K562 (cell line): ENCODE data around the gene ANKRD2. TPM values are rescaled to one million over a fixed set of nuclear protein-coding genes. Genes with fewer than 3 reads are reported as not detected.

Experiments used
- AFF4 ChIP-seq: sonication (generic); formaldehyde crosslinking; IDR thresholded peaks from 2 replicates; pipeline ENCODE4 v1.8.0; 2023; ENCODE audit warnings: mild to moderate bottlenecking, missing genetic modification reagents
- CSDE1 ChIP-seq, 2 experiments: fragments of 450-650 bp; IDR thresholded peaks; 2 replicates each; pipeline ENCODE4 v1.6.1; 2016; ENCODE audit warnings: mild to moderate bottlenecking in 1 of 2
- CTBP1 ChIP-seq: fragments of 450-650 bp; IDR thresholded peaks from 2 replicates; pipeline ENCODE4 v1.6.1; 2016; ENCODE audit warnings: borderline replicate concordance
- DNMT1 ChIP-seq: fragments of 450-650 bp; IDR thresholded peaks from 2 replicates; pipeline ENCODE4 v1.6.1; 2016; ENCODE audit warnings: antibody characterized with exemption, mild to moderate bottlenecking
- HDAC1 ChIP-seq, 2 experiments: fragments of 450-650 bp; IDR thresholded peaks; 2 replicates each; pipeline ENCODE4 v1.6.1; 2016 to 2017; ENCODE audit warnings: inconsistent platforms in 1 of 2, mild to moderate bottlenecking in 1 of 2, moderate library complexity in 1 of 2
- HES1 ChIP-seq: fragments of 450-650 bp; IDR thresholded peaks from 2 replicates; pipeline ENCODE4 v1.6.1; 2016; ENCODE audit warnings: low read depth, mild to moderate bottlenecking, moderate library complexity
- HINFP ChIP-seq: fragments of 450-650 bp; conservative IDR thresholded peaks from 2 replicates; pipeline ENCODE4 v1.6.1; 2016; ENCODE audit warnings: missing genetic modification characterization, low read depth, mild to moderate bottlenecking, control low read depth, missing compliant biosample characterization
- HMBOX1 ChIP-seq: sonication (generic); IDR thresholded peaks from 2 replicates; pipeline ENCODE4 v1.6.1; 2016
- ILF3 ChIP-seq: fragments of 450-650 bp; IDR thresholded peaks from 2 replicates; pipeline ENCODE4 v1.6.1; 2018; ENCODE audit warnings: antibody characterized with exemption, mild to moderate bottlenecking, moderate library complexity, borderline replicate concordance
- PREB ChIP-seq: sonication (generic); formaldehyde crosslinking; IDR thresholded peaks from 2 replicates; pipeline ENCODE4 v1.8.1; 2023; ENCODE audit warnings: mild to moderate bottlenecking, missing genetic modification reagents
- RFX5 ChIP-seq: IDR thresholded peaks from 2 replicates; pipeline ENCODE4 v1.6.1; 2011; ENCODE audit warnings: low read depth, mild to moderate bottlenecking, improper control_type of control experiment, low read length
- TRIM25 ChIP-seq: fragments of 450-650 bp; IDR thresholded peaks from 2 replicates; pipeline ENCODE4 v1.7.0; 2016; ENCODE audit warnings: borderline replicate concordance
- ZBTB49 ChIP-seq: sonication (generic); formaldehyde crosslinking; IDR thresholded peaks from 2 replicates; pipeline ENCODE4 v1.8.0; 2022; ENCODE audit warnings: missing genetic modification reagents, mild to moderate bottlenecking, borderline replicate concordance
- ZNF583 ChIP-seq: fragments of 250-450 bp; sonication (Bioruptor Pico); IDR thresholded peaks from 2 replicates; pipeline ENCODE4 v1.4.0; 2020
- ZNF668 ChIP-seq: fragments of 250-450 bp; sonication (Bioruptor Pico); IDR thresholded peaks from 2 replicates; pipeline ENCODE4 v1.8.0; 2022; ENCODE audit warnings: mild to moderate bottlenecking, inconsistent platforms
- ZNF778 ChIP-seq: fragments of 450-650 bp; formaldehyde crosslinking; IDR thresholded peaks from 2 replicates; pipeline ENCODE4 v1.4.0; 2020; ENCODE audit warnings: mild to moderate bottlenecking, moderate library complexity
- polyA plus RNA-seq, 8 experiments: library from polyadenylated mRNA; depleted of rRNA in 4 of 8; stranded (reverse) in 5 of 8; unstranded in 3 of 8; fragments of >200 nt; fragmentation: Nextera tagmentation in 2 of 8; fragmentation: Illumina TruSeq in 1 of 8; extraction: Ambion mirVana in 2 of 8; extraction: Trizol in 1 of 8; gene quantifications; 2 replicates each; pipeline versions ENCODE4 v1.2.1 to v1.2.3, GENCODE V29; 2011 to 2014; ENCODE audit warnings: inconsistent platforms in 1 of 8, missing spikeins in 1 of 8
- total RNA-seq, 7 experiments: library from RNA; depleted of rRNA in 6 of 7; stranded (reverse); fragments of >200 nt in 6 of 7; fragmentation: Illumina TruSeq in 2 of 7; extraction: Trizol in 2 of 7; gene quantifications; 2 replicates each; pipeline versions ENCODE4 v1.2.1 to v1.2.3, GENCODE V29; 2011 to 2021; ENCODE audit warnings: low replicate concordance in 1 of 7

Gene ANKRD2
- total and polyA plus RNA-seq, 9 of the 15 experiments (the other 6 are each of a cell fraction or from before 2014, with no cell fraction given) = not detected

GRCh38 chr10:97627731-97628130 lies 55.2 kb downstream of the ANKRD2 start (continued):
- TF ChIP-seq ZBTB49 (CRISPR knock-in tag) (no peak), ZNF668 (no peak; the same call in 1 of the 2 replicates), CTBP1 (peak; percentile 99), ZNF583 (CRISPR knock-in tag) (peak; percentile 89; the same call in 1 of the 2 replicates), TRIM25 (no peak), RFX5 (no peak), CSDE1 (IDR thresholded peaks at IDR 0.05) (no peak), ZNF778 (CRISPR knock-in tag) (no peak), AFF4 (no peak), DNMT1 (no peak), HES1 (no peak), HINFP (tag) (peak; percentile 66), HDAC1 (IDR thresholded peaks at IDR 0.05) (0 out of 4 replicates have a peak, but pooled peaks of 1 of the 2 experiments have one; percentile 41), ILF3 (no peak), PREB (CRISPR knock-in tag) (no peak), HMBOX1 (no peak)
